ENCODE measurements around the gene VSIR. TPM values are rescaled to one million over a fixed set of nuclear protein-coding genes. Genes with fewer than 3 reads are reported as not detected.

VSIR gene
- total RNA-seq, 1 donor from 2014 or later = 9.1 TPM

- Mint-ChIP-seq H3K27me3 (ENCODE audit: low read depth) (no peaks in the 10 kb centered on the region), H3K36me3 (no peaks in the 10 kb centered on the region), H3K4me3 (no peak overlapping the region), H3K4me1 (peaks cover 22% of the 10 kb centered on the region), H3K27ac (no peak overlapping the region), H3K9me3 (no peaks in the 10 kb centered on the region)
- TF ChIP-seq CTCF (IDR thresholded peaks at IDR 0.05; ENCODE audit: unreplicated experiment) = no peak
- no peak for DNase-seq (ENCODE audit: low spot score in 2 of 2, unreplicated experiment in 2 of 2)
Observed at GRCh38 chr10:71761541-71762113, 11.7 kb downstream of the VSIR start.

GRCh38 chr10:71761105-71761511, 12.2 kb downstream of the VSIR start:
- Mint-ChIP-seq H3K27ac (no peak overlapping the region), H3K4me1 (peaks cover 21% of the 10 kb centered on the region), H3K36me3 (no peaks in the 10 kb centered on the region), H3K9me3 (no peaks in the 10 kb centered on the region), H3K27me3 (ENCODE audit: low read depth) (no peaks in the 10 kb centered on the region), H3K4me3 (no peak overlapping the region)
- no peak for DNase-seq (ENCODE audit: low spot score in 2 of 2, unreplicated experiment in 2 of 2)
- no peak for TF ChIP-seq CTCF (IDR thresholded peaks at IDR 0.05; ENCODE audit: unreplicated experiment)

GRCh38 chr10:71757399-71757922, 15.9 kb downstream of the VSIR start:
- Mint-ChIP-seq H3K4me1 (peaks cover 17% of the 10 kb centered on the region), H3K9me3 (no peaks in the 10 kb centered on the region), H3K27ac (no peak overlapping the region), H3K27me3 (ENCODE audit: low read depth) (no peaks in the 10 kb centered on the region), H3K36me3 (no peaks in the 10 kb centered on the region), H3K4me3 (no peak overlapping the region)
- no peak for TF ChIP-seq CTCF (IDR thresholded peaks at IDR 0.05; ENCODE audit: unreplicated experiment)
- no peak for DNase-seq (ENCODE audit: low spot score in 2 of 2, unreplicated experiment in 2 of 2)

- no peak for TF ChIP-seq CTCF (IDR thresholded peaks at IDR 0.05; ENCODE audit: unreplicated experiment)
- DNase-seq (ENCODE audit: low spot score in 2 of 2, unreplicated experiment in 2 of 2) = no peak
- Mint-ChIP-seq H3K27me3 (ENCODE audit: low read depth) (no peaks in the 10 kb centered on the region), H3K27ac (no peak overlapping the region), H3K9me3 (no peaks in the 10 kb centered on the region), H3K36me3 (no peaks in the 10 kb centered on the region), H3K4me1 (peaks cover 17% of the 10 kb centered on the region), H3K4me3 (no peak overlapping the region)
Observed at GRCh38 chr10:71756311-71757191, 16.8 kb downstream of the VSIR start.

GRCh38 chr10:71755179-71755879, 18.0 kb downstream of the VSIR start:
- H3K4me1 Mint-ChIP-seq = peaks cover 17% of the 10 kb centered on the region
- no peak overlapping the region for H3K27ac Mint-ChIP-seq
- no peaks in the 10 kb centered on the region for H3K9me3 Mint-ChIP-seq
- H3K27me3 Mint-ChIP-seq (ENCODE audit: low read depth) = no peaks in the 10 kb centered on the region
- no peak for TF ChIP-seq CTCF (IDR thresholded peaks at IDR 0.05; ENCODE audit: unreplicated experiment)
- no peaks in the 10 kb centered on the region for H3K36me3 Mint-ChIP-seq
- H3K4me3 Mint-ChIP-seq = no peak overlapping the region
- DNase-seq (ENCODE audit: low spot score in 2 of 2, unreplicated experiment in 2 of 2) = no peak

Data from mesothelial cell of epicardium (in vitro differentiated cells).